ENCODE measurements around the gene DPPA5. TPM values are rescaled to one million over a fixed set of nuclear protein-coding genes. Genes with fewer than 3 reads are reported as not detected.

The DPPA5 gene
- total and polyA plus RNA-seq, 2 of the 13 experiments (the other 11 are each of a cell fraction or from before 2014, with no cell fraction given), result not detected

DNA sequence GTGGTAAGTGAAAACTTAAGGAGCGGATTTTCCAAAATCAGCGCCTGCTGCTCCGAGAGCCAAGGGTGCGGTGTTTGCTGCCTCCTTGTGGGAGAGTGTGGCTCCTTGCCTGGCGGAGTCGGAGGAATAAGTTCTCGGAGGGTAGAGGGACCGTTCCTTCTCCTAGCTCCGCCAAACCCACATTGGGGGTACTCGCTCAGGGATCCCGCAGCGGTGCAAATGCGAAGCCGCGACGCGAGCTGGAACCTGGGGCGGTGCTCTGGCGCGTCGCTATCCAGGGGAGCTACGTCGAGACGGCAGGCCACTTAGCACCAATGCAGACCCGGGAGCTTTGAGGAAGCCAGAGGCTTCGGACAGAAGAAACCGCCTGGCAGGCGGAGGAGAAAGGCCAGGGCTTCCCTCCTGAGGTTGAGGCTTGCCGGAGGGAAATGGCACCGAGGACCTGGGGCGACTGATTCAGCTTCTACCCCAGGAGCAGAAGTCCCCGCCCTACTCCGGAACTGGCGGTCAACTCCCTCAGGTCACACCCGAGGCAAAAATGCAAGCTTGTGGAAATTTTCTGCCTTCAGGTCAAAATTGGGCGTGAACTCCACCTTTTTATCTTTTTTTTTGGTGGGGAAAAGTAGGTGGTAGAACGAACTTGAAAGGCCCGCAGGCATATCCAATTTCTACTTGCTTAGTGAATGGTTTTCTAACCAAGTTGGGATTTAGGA, 34.9 kb upstream of the DPPA5 start:
- no TSS peak for BruUV-seq (replicated peaks)
- H3K36me3 ChIP-seq (replicated peaks in 1 of 2; ENCODE audit: control insufficient read depth in 1 of 2, insufficient read depth in 2 of 2, low read length in 2 of 2), result no peaks in the 10 kb centered on the region
- H4K20me1 ChIP-seq (ENCODE audit: insufficient read depth, low read length), result no peaks in the 10 kb centered on the region
- H3K4me1 ChIP-seq (ENCODE audit: insufficient read depth, low read length), result 0 out of 2 replicates have a peak, but pooled peaks cover 6% of the 10 kb centered on the region
- H3K27ac ChIP-seq (ENCODE audit: extremely low read length, insufficient read depth, low read length), result no peak overlapping the region
- ChIA-PET POLR2A (no interaction called here), CTCF (ENCODE audit: low intra/inter-chr PET ratio, low total read pairs) (interaction anchor here (1.8 kb wide), 1 partner anchor 103 kb away, joined by 5 read pairs; no protein-coding TSS in a partner anchor)
- H3K9ac ChIP-seq (ENCODE audit: insufficient read depth, low read depth, low read length), result peak overlapping the region; percentile 34; the same call in 1 of the 2 replicates
- in situ Hi-C loops (cut with HindIII; ENCODE audit: extremely low pct_ligation_motif_present, low pct_unique_long_range_greater_than_20kb), result no loop called here
- H3K27me3 ChIP-seq (ENCODE audit: control insufficient read depth in 1 of 2, insufficient read depth in 2 of 2, low read length in 2 of 2), result peaks cover 0 to 6% of the 10 kb centered on the region in 2 experiments; a peak in 3 of 5 replicates
- intact Hi-C loops (cut with micrococcal nuclease; ENCODE audit: unreplicated experiment), result loop anchor here (1.0 kb wide), 1 partner anchor 104 kb away; no protein-coding TSS in a partner anchor
- WGBS (ENCODE audit: low lambda C conversion rate), result 4% methylated on average over 14 of the region's 38 CpGs
- ATAC-seq (peak; percentile 91), FAIRE-seq (peak; percentile 32), DNase-seq (ENCODE audit: low spot score) (peak; percentile 5)
- H3K4me3 ChIP-seq (replicated peaks in 1 of 3; ENCODE audit: insufficient read depth in 1 of 3, low read depth in 2 of 3, low read length in 3 of 3), result peak overlapping the region; percentile 55 to 74 (median 62)
- H3K9me3 ChIP-seq (ENCODE audit: low read length), result no peaks in the 10 kb centered on the region
- peak overlapping the region; percentile 92 for H2AFZ ChIP-seq (ENCODE audit: low read length)
- H3K79me2 ChIP-seq (ENCODE audit: insufficient read depth, low read length), result no peaks in the 10 kb centered on the region
- peak overlapping the region; percentile 91 for H3K4me2 ChIP-seq (ENCODE audit: low read depth, low read length)
- TF ChIP-seq, protein P1, sequence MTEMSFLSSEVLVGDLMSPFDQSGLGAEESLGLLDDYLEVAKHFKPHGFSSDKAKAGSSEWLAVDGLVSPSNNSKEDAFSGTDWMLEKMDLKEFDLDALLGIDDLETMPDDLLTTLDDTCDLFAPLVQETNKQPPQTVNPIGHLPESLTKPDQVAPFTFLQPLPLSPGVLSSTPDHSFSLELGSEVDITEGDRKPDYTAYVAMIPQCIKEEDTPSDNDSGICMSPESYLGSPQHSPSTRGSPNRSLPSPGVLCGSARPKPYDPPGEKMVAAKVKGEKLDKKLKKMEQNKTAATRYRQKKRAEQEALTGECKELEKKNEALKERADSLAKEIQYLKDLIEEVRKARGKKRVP (CRISPR knock-in tag; IDR thresholded peaks at IDR 0.05), result no peak
- TF ChIP-seq PHF5A (CRISPR knock-in tag; IDR thresholded peaks at IDR 0.05; ENCODE audit: low read depth, unreplicated experiment) (no peak), WIZ (CRISPR knock-in tag; IDR thresholded peaks at IDR 0.05) (no peak), ADNP (CRISPR knock-in tag; IDR thresholded peaks at IDR 0.05) (no peak), SALL1 (CRISPR knock-in tag; IDR thresholded peaks at IDR 0.05) (0 out of 2 replicates have a peak, but pooled peaks have one; percentile 19), ZNF558 (CRISPR knock-in tag; IDR thresholded peaks at IDR 0.05; ENCODE audit: borderline replicate concordance) (no peak), REL (CRISPR knock-in tag; conservative IDR thresholded peaks at IDR 0.05) (no peak), PCBP2 (optimal IDR thresholded peaks at IDR 0.05; ENCODE audit: low read depth, low read length, poor library complexity, severe bottlenecking) (no peak)
- TF ChIP-seq, protein P2, sequence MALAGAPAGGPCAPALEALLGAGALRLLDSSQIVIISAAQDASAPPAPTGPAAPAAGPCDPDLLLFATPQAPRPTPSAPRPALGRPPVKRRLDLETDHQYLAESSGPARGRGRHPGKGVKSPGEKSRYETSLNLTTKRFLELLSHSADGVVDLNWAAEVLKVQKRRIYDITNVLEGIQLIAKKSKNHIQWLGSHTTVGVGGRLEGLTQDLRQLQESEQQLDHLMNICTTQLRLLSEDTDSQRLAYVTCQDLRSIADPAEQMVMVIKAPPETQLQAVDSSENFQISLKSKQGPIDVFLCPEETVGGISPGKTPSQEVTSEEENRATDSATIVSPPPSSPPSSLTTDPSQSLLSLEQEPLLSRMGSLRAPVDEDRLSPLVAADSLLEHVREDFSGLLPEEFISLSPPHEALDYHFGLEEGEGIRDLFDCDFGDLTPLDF (CRISPR knock-in tag; IDR thresholded peaks at IDR 0.05), result no peak
- TF ChIP-seq, protein P3, sequence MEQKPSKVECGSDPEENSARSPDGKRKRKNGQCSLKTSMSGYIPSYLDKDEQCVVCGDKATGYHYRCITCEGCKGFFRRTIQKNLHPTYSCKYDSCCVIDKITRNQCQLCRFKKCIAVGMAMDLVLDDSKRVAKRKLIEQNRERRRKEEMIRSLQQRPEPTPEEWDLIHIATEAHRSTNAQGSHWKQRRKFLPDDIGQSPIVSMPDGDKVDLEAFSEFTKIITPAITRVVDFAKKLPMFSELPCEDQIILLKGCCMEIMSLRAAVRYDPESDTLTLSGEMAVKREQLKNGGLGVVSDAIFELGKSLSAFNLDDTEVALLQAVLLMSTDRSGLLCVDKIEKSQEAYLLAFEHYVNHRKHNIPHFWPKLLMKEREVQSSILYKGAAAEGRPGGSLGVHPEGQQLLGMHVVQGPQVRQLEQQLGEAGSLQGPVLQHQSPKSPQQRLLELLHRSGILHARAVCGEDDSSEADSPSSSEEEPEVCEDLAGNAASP (CRISPR knock-in tag; IDR thresholded peaks at IDR 0.05; ENCODE audit: borderline replicate concordance), result no peak
- TF ChIP-seq, protein P4, sequence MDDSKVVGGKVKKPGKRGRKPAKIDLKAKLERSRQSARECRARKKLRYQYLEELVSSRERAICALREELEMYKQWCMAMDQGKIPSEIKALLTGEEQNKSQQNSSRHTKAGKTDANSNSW (CRISPR knock-in tag; IDR thresholded peaks at IDR 0.05; ENCODE audit: borderline replicate concordance), result no peak
- TF ChIP-seq, protein P5, sequence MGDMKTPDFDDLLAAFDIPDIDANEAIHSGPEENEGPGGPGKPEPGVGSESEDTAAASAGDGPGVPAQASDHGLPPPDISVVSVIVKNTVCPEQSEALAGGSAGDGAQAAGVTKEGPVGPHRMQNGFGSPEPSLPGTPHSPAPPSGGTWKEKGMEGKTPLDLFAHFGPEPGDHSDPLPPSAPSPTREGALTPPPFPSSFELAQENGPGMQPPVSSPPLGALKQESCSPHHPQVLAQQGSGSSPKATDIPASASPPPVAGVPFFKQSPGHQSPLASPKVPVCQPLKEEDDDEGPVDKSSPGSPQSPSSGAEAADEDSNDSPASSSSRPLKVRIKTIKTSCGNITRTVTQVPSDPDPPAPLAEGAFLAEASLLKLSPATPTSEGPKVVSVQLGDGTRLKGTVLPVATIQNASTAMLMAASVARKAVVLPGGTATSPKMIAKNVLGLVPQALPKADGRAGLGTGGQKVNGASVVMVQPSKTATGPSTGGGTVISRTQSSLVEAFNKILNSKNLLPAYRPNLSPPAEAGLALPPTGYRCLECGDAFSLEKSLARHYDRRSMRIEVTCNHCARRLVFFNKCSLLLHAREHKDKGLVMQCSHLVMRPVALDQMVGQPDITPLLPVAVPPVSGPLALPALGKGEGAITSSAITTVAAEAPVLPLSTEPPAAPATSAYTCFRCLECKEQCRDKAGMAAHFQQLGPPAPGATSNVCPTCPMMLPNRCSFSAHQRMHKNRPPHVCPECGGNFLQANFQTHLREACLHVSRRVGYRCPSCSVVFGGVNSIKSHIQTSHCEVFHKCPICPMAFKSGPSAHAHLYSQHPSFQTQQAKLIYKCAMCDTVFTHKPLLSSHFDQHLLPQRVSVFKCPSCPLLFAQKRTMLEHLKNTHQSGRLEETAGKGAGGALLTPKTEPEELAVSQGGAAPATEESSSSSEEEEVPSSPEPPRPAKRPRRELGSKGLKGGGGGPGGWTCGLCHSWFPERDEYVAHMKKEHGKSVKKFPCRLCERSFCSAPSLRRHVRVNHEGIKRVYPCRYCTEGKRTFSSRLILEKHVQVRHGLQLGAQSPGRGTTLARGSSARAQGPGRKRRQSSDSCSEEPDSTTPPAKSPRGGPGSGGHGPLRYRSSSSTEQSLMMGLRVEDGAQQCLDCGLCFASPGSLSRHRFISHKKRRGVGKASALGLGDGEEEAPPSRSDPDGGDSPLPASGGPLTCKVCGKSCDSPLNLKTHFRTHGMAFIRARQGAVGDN (CRISPR knock-in tag; IDR thresholded peaks at IDR 0.05), result peak; percentile 53
- TF ChIP-seq, protein P6, sequence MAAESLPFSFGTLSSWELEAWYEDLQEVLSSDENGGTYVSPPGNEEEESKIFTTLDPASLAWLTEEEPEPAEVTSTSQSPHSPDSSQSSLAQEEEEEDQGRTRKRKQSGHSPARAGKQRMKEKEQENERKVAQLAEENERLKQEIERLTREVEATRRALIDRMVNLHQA (CRISPR knock-in tag; IDR thresholded peaks at IDR 0.05), result no peak

Data from HepG2 (cell line).